H1 (cell line): Measurements from ENCODE around the gene APOL6. TPM values are rescaled to one million over a fixed set of nuclear protein-coding genes. Genes with fewer than 3 reads are reported as not detected.

ENCODE experiments used
- CTCF ChIA-PET: fragments of 300-600 bp; sonication (Branson Sonifier 250); formaldehyde crosslinking; loops from one replicate; lab custom pipeline; 2021; ENCODE audit not compliant: partially characterized antibody; lab: Charles Lee
- POLR2A ChIA-PET: fragments of 300-600 bp; sonication (Branson Sonifier 250); formaldehyde crosslinking; loops from one replicate; lab custom pipeline; 2021; ENCODE audit warnings: inconsistent platforms; ENCODE audit not compliant: partially characterized antibody; lab: Charles Lee
- DNase-seq, 2 experiments: peaks; one replicate each; pipeline versions ENCODE4 v3.0.0 to v3.0.0-alpha.2; 2010 to 2022; ENCODE audit warnings: low spot score in 2 of 2, low read depth in 1 of 2, mixed read lengths in 1 of 2
- FAIRE-seq: peaks from 2 replicates; lab custom pipeline; 2011; peaks lifted over from hg19 to GRCh38; lab: Jason Lieb, UNC
- H2AFZ ChIP-seq: 2 replicates; pipeline ENCODE4 v1.8.1; 2012; ENCODE audit warnings: low read length, inconsistent platforms
- H2AK5ac ChIP-seq: 2 replicates; pipeline ENCODE4 v1.6.1; 2013; ENCODE audit warnings: low read depth, low read length
- H2BK120ac ChIP-seq: replicated peaks from 2 replicates; pipeline ENCODE3; 2013; ENCODE audit warnings: low read depth, low read length, inconsistent platforms
- H2BK12ac ChIP-seq: 2 replicates; pipeline ENCODE4 v1.6.1; 2013; ENCODE audit warnings: low read depth, low read length
- H2BK15ac ChIP-seq: 2 replicates; pipeline ENCODE4 v1.6.1; 2013; ENCODE audit warnings: low read length
- H2BK20ac ChIP-seq: 2 replicates; pipeline ENCODE4 v1.6.1; 2013; ENCODE audit warnings: low read length
- H2BK5ac ChIP-seq: 2 replicates; pipeline ENCODE4 v1.6.1; 2013; ENCODE audit warnings: low read depth, low read length
- H3K14ac ChIP-seq: 2 replicates; pipeline ENCODE4 v1.6.1; 2013; ENCODE audit warnings: inconsistent platforms; ENCODE audit not compliant: insufficient read length
- H3K18ac ChIP-seq: 2 replicates; pipeline ENCODE4 v1.6.1; 2013; ENCODE audit warnings: low read length; ENCODE audit errors: extremely low read depth
- H3K23ac ChIP-seq: 2 replicates; pipeline ENCODE4 v1.6.1; 2013; ENCODE audit warnings: inconsistent platforms; ENCODE audit not compliant: insufficient read length
- H3K23me2 ChIP-seq: 2 replicates; pipeline ENCODE4 v1.6.1; 2013; ENCODE audit warnings: low read depth, low read length
- H3K27ac ChIP-seq: 2 replicates; pipeline ENCODE4 v1.6.1; 2011; ENCODE audit warnings: low read depth, low read length, inconsistent platforms
- H3K27me3 ChIP-seq, 4 experiments: replicated peaks in 1 of 4; 1 replicate in 1 of 4; 2 replicates in 3 of 4; pipeline versions ENCODE4 v1.6.1 to v1.8.1; 2011 to 2013; ENCODE audit warnings: low read length in 3 of 4, mild to moderate bottlenecking in 3 of 4, inconsistent platforms in 2 of 4, mixed read lengths in 2 of 4, moderate library complexity in 1 of 4; ENCODE audit not compliant: control insufficient read depth in 3 of 4, insufficient read depth in 3 of 4; ENCODE audit errors: extremely low read depth in 1 of 4
- H3K36me3 ChIP-seq, 4 experiments: 2 replicates each; pipeline versions ENCODE4 v1.6.1 to v1.8.1; 2011 to 2013; ENCODE audit warnings: mild to moderate bottlenecking in 4 of 4, low read length in 3 of 4, moderate library complexity in 2 of 4, control low read depth in 1 of 4, inconsistent platforms in 1 of 4; ENCODE audit not compliant: insufficient read depth in 4 of 4, control insufficient read depth in 2 of 4
- H3K4ac ChIP-seq: replicated peaks from 2 replicates; pipeline ENCODE3; 2013; ENCODE audit warnings: low read length, low read depth, mixed read lengths, inconsistent platforms; ENCODE audit not compliant: insufficient read length
- H3K4me1 ChIP-seq, 4 experiments: replicated peaks in 1 of 4; 1 replicate in 1 of 4; 2 replicates in 3 of 4; pipeline versions ENCODE4 v1.6.1 to v1.8.1; 2011 to 2013; ENCODE audit warnings: low read length in 3 of 4, inconsistent platforms in 2 of 4, mixed read lengths in 1 of 4; ENCODE audit not compliant: insufficient read depth in 4 of 4, control insufficient read depth in 3 of 4
- H3K4me2 ChIP-seq, 2 experiments: 2 replicates each; pipeline versions ENCODE4 v1.6.1 to v1.8.1; 2011 to 2013; ENCODE audit warnings: low read depth in 2 of 2, low read length in 2 of 2, control low read depth in 1 of 2, inconsistent platforms in 1 of 2, mild to moderate bottlenecking in 1 of 2; ENCODE audit not compliant: insufficient read depth in 1 of 2
- H3K4me3 ChIP-seq, 4 experiments: fragments of 200-600, 300-600 bp in 1 of 4; sonication (generic), shearing (Covaris generic), sonication (Bioruptor Twin) in 1 of 4; 2 replicates each; pipeline versions ENCODE4 v1.5.1 to v1.8.1; 2011 to 2016; ENCODE audit warnings: low read length in 4 of 4, low read depth in 3 of 4, control low read depth in 2 of 4, inconsistent platforms in 2 of 4, mild to moderate bottlenecking in 2 of 4, mixed read lengths in 1 of 4, moderate library complexity in 1 of 4; ENCODE audit not compliant: insufficient read depth in 2 of 4; ENCODE audit errors: extremely low read depth in 1 of 4
- H3K56ac ChIP-seq: replicated peaks from 2 replicates; pipeline ENCODE3; 2013; ENCODE audit warnings: low read depth, mild to moderate bottlenecking, mixed read lengths, low read length, inconsistent platforms; ENCODE audit not compliant: insufficient read length
- H3K79me1 ChIP-seq: 2 replicates; pipeline ENCODE4 v1.6.1; 2013; ENCODE audit warnings: low read depth, low read length, control low read depth
- H3K79me2 ChIP-seq, 2 experiments: 2 replicates each; pipeline versions ENCODE4 v1.6.1 to v1.8.1; 2012 to 2013; ENCODE audit warnings: low read length in 2 of 2, mild to moderate bottlenecking in 2 of 2, inconsistent platforms in 1 of 2; ENCODE audit not compliant: insufficient read depth in 2 of 2, control insufficient read depth in 1 of 2
- H3K9ac ChIP-seq, 4 experiments: replicated peaks in 1 of 4; 1 replicate in 1 of 4; 2 replicates in 3 of 4; pipeline versions ENCODE4 v1.6.1 to v1.8.1; 2011 to 2013; ENCODE audit warnings: low read depth in 3 of 4, low read length in 3 of 4, control low read depth in 2 of 4, mild to moderate bottlenecking in 2 of 4, moderate library complexity in 2 of 4, inconsistent platforms in 1 of 4; ENCODE audit errors: extremely low read depth in 1 of 4
- H3K9me3 ChIP-seq, 2 experiments: 2 replicates each; pipeline versions ENCODE4 v1.6.1 to v1.8.1; 2012 to 2013; ENCODE audit warnings: mild to moderate bottlenecking in 2 of 2, moderate library complexity in 2 of 2, control low read depth in 1 of 2, inconsistent platforms in 1 of 2, low read depth in 1 of 2, low read length in 1 of 2, mixed read lengths in 1 of 2; ENCODE audit not compliant: insufficient read depth in 2 of 2
- H4K20me1 ChIP-seq, 2 experiments: replicated peaks in 1 of 2; 2 replicates each; pipeline versions ENCODE3 to v1.8.1; 2011 to 2013; ENCODE audit warnings: inconsistent platforms in 2 of 2, low read length in 2 of 2, mild to moderate bottlenecking in 1 of 2; ENCODE audit not compliant: insufficient read depth in 2 of 2, control insufficient read depth in 1 of 2
- H4K5ac ChIP-seq: 2 replicates; pipeline ENCODE4 v1.6.1; 2013; ENCODE audit warnings: low read length, low read depth, mixed read lengths, inconsistent platforms; ENCODE audit not compliant: insufficient read length
- H4K8ac ChIP-seq: 2 replicates; pipeline ENCODE4 v1.8.0; 2013; ENCODE audit warnings: mild to moderate bottlenecking, moderate library complexity, low read length, inconsistent platforms; ENCODE audit not compliant: insufficient read depth; ENCODE audit errors: extremely low read depth
- H4K91ac ChIP-seq: replicated peaks from 2 replicates; pipeline ENCODE3; 2013; ENCODE audit warnings: low read length, mixed read lengths, inconsistent platforms; ENCODE audit not compliant: insufficient read length
- BACH1 ChIP-seq: IDR thresholded peaks from 2 replicates; pipeline ENCODE4 v1.6.1; 2012; ENCODE audit warnings: low read length, improper control_type of control experiment
- TAF1 ChIP-seq: IDR thresholded peaks from 2 replicates; pipeline ENCODE4 v1.6.1; 2011; ENCODE audit warnings: mild to moderate bottlenecking, low read depth, low read length
- WGBS, 2 experiments: shearing (Covaris generic) in 1 of 2; methylation state at CpG; one replicate each; pipeline versions ENCODE4 v1.1.6 to v1.1.7; 2013 to 2015; ENCODE audit warnings: low lambda C conversion rate in 2 of 2, mixed read lengths in 2 of 2, inconsistent platforms in 1 of 2, low coverage in 1 of 2, missing lambda C conversion rate in 1 of 2; ENCODE audit not compliant: insufficient replicate concordance in 2 of 2, insufficient coverage in 1 of 2, insufficient read length in 1 of 2; ENCODE audit errors: extremely low coverage in 1 of 2, missing lambda C conversion rate in 1 of 2; 5-methylcytosine and 5-hydroxymethylcytosine counted together
- polyA plus RNA-seq, 7 experiments: library from polyadenylated mRNA; depleted of rRNA in 3 of 7; stranded (reverse) in 5 of 7; unstranded in 2 of 7; fragments of >200 nt in 5 of 7; fragments of 200-250 nt in 2 of 7; gene quantifications; 1 replicate in 5 of 7; 2 replicates in 1 of 7; 4 replicates in 1 of 7; pipeline versions ENCODE4 v1.2.1 to v1.2.3, GENCODE V29; 2011 to 2013; ENCODE audit warnings: missing spikeins in 2 of 7, mixed read lengths in 2 of 7
- total RNA-seq: library from RNA; stranded (reverse); fragmentation: NEBNext Ultra II Directional; extraction: Animal tissue kit (Norgen Biotek cat#: 25700); gene quantifications from 2 replicates; pipeline ENCODE4 v1.2.1, GENCODE V29; 2021

Gene APOL6
- total and polyA plus RNA-seq, 2 of the 8 experiments (the other 6 are each of a cell fraction or from before 2014, with no cell fraction given), result 0.06 to 0.13 TPM

DNA sequence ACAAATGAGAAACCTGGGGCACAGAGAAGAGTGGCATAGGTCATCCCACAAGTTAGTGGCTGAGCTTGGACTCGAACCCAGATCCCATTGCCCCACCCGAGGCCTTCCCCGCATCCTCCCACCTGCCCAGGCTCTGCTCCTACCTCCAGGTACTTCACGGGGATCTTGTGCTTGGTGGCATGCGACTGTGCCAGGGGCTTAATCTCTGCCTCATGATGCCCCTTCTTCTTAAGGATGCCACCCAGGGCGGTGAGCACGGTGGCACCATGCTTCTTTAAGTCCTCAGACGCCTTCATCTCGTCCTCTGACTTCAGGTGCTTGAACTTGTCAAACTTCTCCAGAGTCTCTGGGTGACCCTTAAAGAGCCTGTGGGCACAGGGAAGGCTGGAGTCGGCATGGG, 37.5 kb upstream of the APOL6 start:
- FAIRE-seq, result no peak
- no peaks in the 10 kb centered on the region for H3K9me3 ChIP-seq
- ChIA-PET CTCF (interaction anchor here (1.1 to 3.2 kb wide), 7 partner anchors 8 to 260 kb away, joined by 3 to 12 read pairs (median 5); no protein-coding TSS in a partner anchor), POLR2A (no interaction called here)
- no peak overlapping the region for H3K4me3 ChIP-seq
- H2BK12ac ChIP-seq, result no peak overlapping the region
- no peak overlapping the region for H2AFZ ChIP-seq
- no peaks in the 10 kb centered on the region for H3K79me2 ChIP-seq
- H4K8ac ChIP-seq, result no peak overlapping the region; the same call in 1 of the 2 replicates
- H3K18ac ChIP-seq, result no peak overlapping the region
- H3K79me1 ChIP-seq, result no peaks in the 10 kb centered on the region
- no peak overlapping the region for H3K9ac ChIP-seq
- no peaks in the 10 kb centered on the region for H3K4me1 ChIP-seq
- H3K56ac ChIP-seq, result no peak overlapping the region
- H4K91ac ChIP-seq, result no peak overlapping the region
- 89% methylated on average over 10 of the region's 10 CpGs; no CpG with 5 or more reads in 1 of the 2 experiments for WGBS, 2 experiments
- H3K4me2 ChIP-seq, result no peak overlapping the region
- H2BK15ac ChIP-seq, result no peak overlapping the region
- H3K23ac ChIP-seq, result no peak overlapping the region
- no peak overlapping the region for H2BK20ac ChIP-seq
- no peak overlapping the region for H2AK5ac ChIP-seq
- no peaks in the 10 kb centered on the region for H3K23me2 ChIP-seq
- H3K14ac ChIP-seq, result no peak overlapping the region
- TF ChIP-seq TAF1 (no peak), BACH1 (no peak)
- H3K27ac ChIP-seq, result no peak overlapping the region
- H4K20me1 ChIP-seq, result peaks cover 0 to 2% of the 10 kb centered on the region in 2 experiments
- H3K36me3 ChIP-seq, result no peaks in the 10 kb centered on the region
- no peak overlapping the region for H2BK5ac ChIP-seq
- H3K4ac ChIP-seq, result no peak overlapping the region
- DNase-seq, result no peak
- no peaks in the 10 kb centered on the region; a peak in 1 of 7 replicates for H3K27me3 ChIP-seq
- H4K5ac ChIP-seq, result no peak overlapping the region
- no peak overlapping the region for H2BK120ac ChIP-seq
